Measurements from ENCODE around the gene PGS1.

PGS1 gene

GRCh38 chr17:78346605-78347250, 31.7 kb upstream of the PGS1 start:
- DNase-seq, result no peak

- no peak for DNase-seq
Measured at GRCh38 chr17:78347453-78347852, 31.0 kb upstream of the PGS1 start.

GRCh38 chr17:78348055-78348770, 30.2 kb upstream of the PGS1 start:
- DNase-seq, result no peak

GRCh38 chr17:78349891-78350642, 28.4 kb upstream of the PGS1 start:
- no peak for DNase-seq

- no peak for DNase-seq
Measured at GRCh38 chr17:78351449-78352006, 26.9 kb upstream of the PGS1 start.

- DNase-seq, result no peak
Measured at GRCh38 chr17:78353834-78354233, 24.6 kb upstream of the PGS1 start.

- DNase-seq, result peak; percentile 46
Measured at GRCh38 chr17:78355045-78355641, 23.3 kb upstream of the PGS1 start.

- no peak for DNase-seq
Measured at GRCh38 chr17:78355701-78356100, 22.7 kb upstream of the PGS1 start.

GRCh38 chr17:78356101-78356713, 22.2 kb upstream of the PGS1 start:
- DNase-seq, result peak; percentile 91

GRCh38 chr17:78357177-78357586, 21.3 kb upstream of the PGS1 start:
- no peak for DNase-seq

- peak; percentile 16 for DNase-seq
Measured at GRCh38 chr17:78357672-78358537, 20.5 kb upstream of the PGS1 start.

- DNase-seq, result peak; percentile 51
Measured at GRCh38 chr17:78358538-78359320, 19.7 kb upstream of the PGS1 start.

GRCh38 chr17:78359321-78359996, 19.0 kb upstream of the PGS1 start:
- DNase-seq, result peak; percentile 60

GRCh38 chr17:78359997-78360370, 18.5 kb upstream of the PGS1 start, which contains the start of gene SOCS3:
Gene SOCS3, minus strand, starts transcription at chr17:78360077. Its CDS starts 982 bp downstream, at chr17:78359095.
- peak; percentile 98 for DNase-seq

GRCh38 chr17:78360371-78361224, 17.9 kb upstream of the PGS1 start:
- peak; percentile 93 for DNase-seq

GRCh38 chr17:78361225-78361701, 17.2 kb upstream of the PGS1 start:
- DNase-seq, result no peak

- DNase-seq, result no peak
Measured at GRCh38 chr17:78362232-78362631, 16.2 kb upstream of the PGS1 start.

- no peak for DNase-seq
Measured at GRCh38 chr17:78362671-78363070, 15.8 kb upstream of the PGS1 start.

Measured in CD4-positive, alpha-beta T cell treated with Interleukin-6 for 4 hours (primary cell).